OCI-LY3 (cell line): ENCODE results near the gene CA6.

Source experiments
- H2AFZ ChIP-seq: fragments of 200-600, 300-600 bp; shearing (Covaris generic); 2 replicates; pipeline ENCODE4 v1.6.0; 2014; ENCODE audit warnings: antibody characterized with exemption, low read depth, low read length
- H3K27ac ChIP-seq: fragments of 200-600, 300-600 bp; sonication (generic); 2 replicates; pipeline ENCODE4 v1.5.1; 2014; ENCODE audit warnings: mild to moderate bottlenecking, low read length, moderate library complexity, mixed read lengths
- H3K27me3 ChIP-seq: fragments of 200-600, 300-600 bp; sonication (generic); 2 replicates; pipeline ENCODE4 v1.6.1; 2014; ENCODE audit warnings: low read depth, low read length, mixed read lengths
- H3K36me3 ChIP-seq: fragments of 200-600, 300-600 bp; sonication (generic); replicated peaks from 2 replicates; pipeline ENCODE3; 2014; ENCODE audit warnings: low read depth, low read length, mixed read lengths
- H3K4me1 ChIP-seq: fragments of 300-600, 200-600 bp; sonication (generic); 2 replicates; pipeline ENCODE4 v1.6.1; 2014; ENCODE audit warnings: low read length, mixed read lengths
- H3K4me2 ChIP-seq: fragments of 200-600, 300-600 bp; sonication (generic); 2 replicates; pipeline ENCODE4 v1.6.1; 2014; ENCODE audit warnings: low read length, mixed read lengths
- H3K4me3 ChIP-seq: fragments of 300-600, 200-600 bp; sonication (generic); 2 replicates; pipeline ENCODE4 v1.5.1; 2014; ENCODE audit warnings: antibody characterized with exemption, mild to moderate bottlenecking, low read length, moderate library complexity
- H3K79me2 ChIP-seq: fragments of 300-600, 200-600 bp; shearing (Covaris generic); 2 replicates; pipeline ENCODE4 v1.6.1; 2014; ENCODE audit warnings: mild to moderate bottlenecking, low read length, mixed read lengths
- H3K9ac ChIP-seq: fragments of 300-600, 200-600 bp; shearing (Covaris generic); 2 replicates; pipeline ENCODE4 v1.6.0; 2014; ENCODE audit warnings: mild to moderate bottlenecking, low read length, moderate library complexity
- H3K9me3 ChIP-seq: fragments of 200-600, 300-600 bp; shearing (Covaris generic); 2 replicates; pipeline ENCODE4 v1.6.1; 2014; ENCODE audit warnings: low read length, mixed read lengths; ENCODE audit not compliant: insufficient read depth
- H4K20me1 ChIP-seq: fragments of 200-600, 300-600 bp; sonication (generic); 2 replicates; pipeline ENCODE4 v1.6.1; 2016; ENCODE audit warnings: low read length, mixed read lengths; ENCODE audit not compliant: insufficient read depth
- CTCF ChIP-seq: fragments of 200-600, 300-600 bp; sonication (generic); IDR thresholded peaks from 2 replicates; pipeline ENCODE4 v1.5.1; 2014; ENCODE audit warnings: antibody characterized with exemption, low read length, low read depth
- EZH2phosphoT487 ChIP-seq: fragments of 200-600 bp; shearing (Covaris generic); IDR thresholded peaks from 2 replicates; pipeline ENCODE4 v1.6.1; 2018; ENCODE audit warnings: antibody characterized with exemption, mixed run types, low read depth

CA6 gene

GRCh38 chr1:8984990-8985389 is 39.3 kb downstream of the CA6 start:
- Histone ChIP-seq H3K27ac (no peak overlapping the region), H3K79me2 (no peaks in the 10 kb centered on the region), H3K36me3 (no peaks in the 10 kb centered on the region), H3K27me3 (0 out of 2 replicates have a peak, but pooled peaks cover 7% of the 10 kb centered on the region), H3K9ac (no peak overlapping the region), H2AFZ (no peak overlapping the region), H4K20me1 (no peaks in the 10 kb centered on the region), H3K4me2 (no peak overlapping the region), H3K4me3 (no peak overlapping the region), H3K9me3 (no peaks in the 10 kb centered on the region), H3K4me1 (0 out of 2 replicates have a peak, but pooled peaks cover 3% of the 10 kb centered on the region)
- no peak for TF ChIP-seq CTCF
- no peak for TF ChIP-seq EZH2phosphoT487

GRCh38 chr1:8985915-8986813 is 40.5 kb downstream of the CA6 start:
- H3K9ac ChIP-seq, result no peak overlapping the region
- no peaks in the 10 kb centered on the region for H3K9me3 ChIP-seq
- TF ChIP-seq CTCF (no peak), EZH2phosphoT487 (no peak)
- H3K27me3 ChIP-seq, result 0 out of 2 replicates have a peak, but pooled peaks cover 7% of the 10 kb centered on the region
- 0 out of 2 replicates have a peak, but pooled peaks cover 3% of the 10 kb centered on the region for H3K4me1 ChIP-seq
- H3K79me2 ChIP-seq, result no peaks in the 10 kb centered on the region
- H3K36me3 ChIP-seq, result no peaks in the 10 kb centered on the region
- H3K27ac ChIP-seq, result no peak overlapping the region
- H2AFZ ChIP-seq, result no peak overlapping the region
- no peak overlapping the region for H3K4me3 ChIP-seq
- no peaks in the 10 kb centered on the region for H4K20me1 ChIP-seq
- no peak overlapping the region for H3K4me2 ChIP-seq

GRCh38 chr1:8986814-8987190 is 41.1 kb downstream of the CA6 start:
- Histone ChIP-seq H3K36me3 (no peaks in the 10 kb centered on the region), H3K27ac (no peak overlapping the region), H3K79me2 (no peaks in the 10 kb centered on the region), H2AFZ (no peak overlapping the region), H4K20me1 (no peaks in the 10 kb centered on the region), H3K9me3 (no peaks in the 10 kb centered on the region), H3K4me1 (0 out of 2 replicates have a peak, but pooled peaks cover 3% of the 10 kb centered on the region), H3K27me3 (0 out of 2 replicates have a peak, but pooled peaks cover 7% of the 10 kb centered on the region), H3K4me3 (no peak overlapping the region), H3K9ac (no peak overlapping the region), H3K4me2 (no peak overlapping the region)
- no peak for TF ChIP-seq EZH2phosphoT487
- TF ChIP-seq CTCF, result no peak

GRCh38 chr1:8987881-8988617 is 42.4 kb downstream of the CA6 start:
- peak overlapping the region; percentile 85; the same call in 1 of the 2 replicates for H2AFZ ChIP-seq
- peak overlapping the region; percentile 31 for H3K4me2 ChIP-seq
- H3K27ac ChIP-seq, result no peak overlapping the region

More at GRCh38 chr1:8987881-8988617, 42.4 kb downstream of the CA6 start:
- H3K36me3 ChIP-seq, result no peaks in the 10 kb centered on the region
- no peak overlapping the region for H3K9ac ChIP-seq
- no peaks in the 10 kb centered on the region for H3K79me2 ChIP-seq
- peak; percentile 71 for TF ChIP-seq CTCF
- TF ChIP-seq EZH2phosphoT487, result no peak
- no peak overlapping the region for H3K4me3 ChIP-seq
- H3K4me1 ChIP-seq, result 0 out of 2 replicates have a peak, but pooled peaks cover 3% of the 10 kb centered on the region
- H4K20me1 ChIP-seq, result no peaks in the 10 kb centered on the region
- H3K9me3 ChIP-seq, result no peaks in the 10 kb centered on the region
- no peaks in the 10 kb centered on the region for H3K27me3 ChIP-seq
